HG03097 (cell line): ENCODE measurements around the gene ROCK2.

Experiments used
- ATAC-seq: cut with Tn5 transposase; IDR thresholded peaks from one replicate; pipeline ENCODE4 v1.9.1; 2021; ENCODE audit not compliant: unreplicated experiment, low FRiP score

ROCK2 gene

DNA sequence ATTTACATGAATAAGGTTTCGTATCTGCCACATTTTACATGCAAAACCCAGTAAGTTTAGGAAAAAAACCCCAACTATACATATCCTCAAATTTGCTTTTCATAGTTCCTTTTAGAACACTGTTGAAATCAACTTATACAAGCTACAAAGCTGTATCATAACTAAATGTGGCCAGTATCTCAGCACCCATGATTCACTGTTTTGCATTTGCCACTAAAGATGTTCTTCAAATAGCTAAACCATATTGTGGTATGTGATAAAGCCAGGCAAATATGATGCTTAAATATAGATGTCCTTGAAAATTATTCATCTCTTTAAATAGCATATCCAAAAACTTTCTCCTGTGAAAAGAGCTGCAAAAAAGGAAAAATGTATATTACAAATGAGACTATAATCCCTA lies 29.9 kb downstream of the ROCK2 start:
- ATAC-seq: no peak

DNA sequence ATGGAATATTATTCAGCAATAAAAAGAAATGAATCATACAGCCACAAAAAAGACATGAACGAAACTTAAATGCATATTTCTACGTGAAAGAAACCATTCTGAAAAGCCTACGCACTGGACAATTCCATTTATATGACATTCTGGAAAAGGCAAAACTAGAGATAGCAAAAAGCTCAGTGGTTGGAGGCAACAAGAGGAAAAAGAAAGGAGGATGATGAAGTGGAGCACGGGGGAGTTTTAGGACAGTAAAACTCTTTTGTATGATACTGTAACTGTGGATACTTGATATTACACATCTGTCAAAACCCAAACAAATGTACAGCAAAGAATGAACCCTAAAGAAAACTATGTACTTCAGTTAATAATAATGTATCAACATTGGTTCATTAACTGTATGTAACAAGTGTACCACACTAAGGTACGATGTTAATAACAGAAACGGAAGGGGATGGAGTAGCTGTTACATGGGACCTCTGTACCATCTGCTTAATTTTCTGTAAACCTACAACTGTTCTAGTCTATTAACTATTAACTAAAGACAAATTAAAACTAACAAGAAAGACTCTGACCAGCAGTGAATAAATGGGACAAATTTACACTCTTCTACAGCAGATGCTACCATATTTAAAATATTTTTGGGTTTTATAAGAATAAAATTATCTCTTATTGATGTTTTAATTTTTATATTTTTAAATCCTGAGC lies 31.5 kb downstream of the ROCK2 start:
- no peak for ATAC-seq

DNA sequence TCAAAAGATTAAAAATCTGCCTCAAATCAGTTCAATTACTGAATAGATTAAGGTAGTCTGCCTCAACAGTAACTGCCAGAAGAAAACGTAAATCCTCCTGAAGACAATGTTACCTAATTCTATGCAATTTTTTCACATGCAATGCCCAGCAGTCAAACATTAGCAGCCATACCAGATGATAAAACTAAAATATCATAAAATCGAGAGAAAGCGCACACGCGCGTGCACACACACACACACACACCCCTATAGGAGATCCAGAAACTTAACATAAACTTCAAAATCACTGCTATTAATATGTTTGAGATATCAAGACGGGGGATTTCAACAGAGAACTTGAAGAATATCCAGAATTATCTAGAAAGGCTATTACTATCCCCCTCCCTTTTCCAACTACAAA lies 32.9 kb downstream of the ROCK2 start:
- ATAC-seq: no peak

DNA sequence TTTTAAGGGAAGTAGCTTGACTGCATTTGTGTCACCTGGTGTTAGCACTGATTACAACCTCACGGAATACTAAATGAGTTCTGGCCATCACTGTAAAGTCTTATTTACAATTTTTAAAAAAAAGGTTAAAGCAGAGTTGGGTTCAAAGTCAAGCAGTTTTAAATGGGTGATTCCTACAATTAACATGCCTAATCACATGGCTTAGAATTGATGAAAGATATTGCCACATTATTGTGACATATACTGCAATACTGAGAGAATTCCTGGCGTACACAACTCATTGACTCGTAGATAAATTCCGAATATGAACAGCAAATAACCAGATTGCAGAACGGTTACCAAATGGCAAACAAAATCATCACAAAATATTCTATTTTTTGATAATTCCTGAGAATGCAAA lies 34.2 kb downstream of the ROCK2 start:
- no peak for ATAC-seq

DNA sequence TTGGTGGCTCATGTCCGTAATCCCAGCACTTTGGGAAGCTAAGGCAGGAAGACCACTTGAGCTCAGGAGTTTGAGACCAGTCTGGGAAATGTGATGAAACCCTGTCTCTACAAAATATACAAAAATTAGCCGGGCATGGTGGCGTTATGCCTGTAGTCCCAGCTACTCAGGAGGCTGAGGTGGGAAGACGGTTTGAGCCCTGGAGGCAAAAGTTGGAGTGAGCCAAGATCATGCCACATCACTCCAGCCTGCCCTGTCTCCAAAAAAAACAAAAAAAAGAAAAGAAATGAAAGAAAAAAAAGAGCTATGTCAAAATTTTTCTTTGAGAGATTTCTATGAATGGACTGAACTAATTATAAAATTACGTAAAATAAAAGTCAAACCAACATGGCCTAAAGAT lies 34.7 kb downstream of the ROCK2 start:
- ATAC-seq: no peak

DNA sequence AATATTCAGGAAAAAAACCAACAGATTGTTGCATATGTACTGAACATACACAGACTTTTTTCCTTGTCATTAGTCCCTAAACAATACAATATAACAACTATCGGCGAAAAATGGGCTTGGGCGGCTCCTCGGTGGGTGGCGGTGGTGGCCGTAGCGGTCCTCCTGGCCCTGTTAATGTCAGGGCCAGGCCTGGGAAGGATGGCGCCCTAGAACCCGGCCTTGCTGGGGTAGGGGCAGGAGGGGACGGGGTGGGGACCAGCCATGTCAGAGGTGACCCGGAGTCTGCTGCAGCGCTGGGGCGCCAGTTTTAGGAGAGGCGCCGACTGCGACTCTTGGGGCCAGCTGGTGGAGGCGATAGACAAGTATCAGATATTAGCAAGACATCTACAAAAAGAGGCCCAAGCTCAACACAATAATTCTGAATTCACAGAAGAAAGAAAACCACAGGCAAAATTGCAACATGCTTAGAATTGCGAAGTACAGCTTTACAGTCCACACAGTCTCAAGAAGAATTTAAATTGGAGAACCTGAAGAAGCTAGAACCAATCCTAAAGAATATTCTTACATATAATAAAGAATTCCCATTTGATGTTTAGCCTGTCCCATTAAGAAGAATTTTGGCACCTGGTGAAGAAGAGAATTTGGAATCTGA lies 36.5 kb downstream of the ROCK2 start:
- no peak for ATAC-seq

DNA sequence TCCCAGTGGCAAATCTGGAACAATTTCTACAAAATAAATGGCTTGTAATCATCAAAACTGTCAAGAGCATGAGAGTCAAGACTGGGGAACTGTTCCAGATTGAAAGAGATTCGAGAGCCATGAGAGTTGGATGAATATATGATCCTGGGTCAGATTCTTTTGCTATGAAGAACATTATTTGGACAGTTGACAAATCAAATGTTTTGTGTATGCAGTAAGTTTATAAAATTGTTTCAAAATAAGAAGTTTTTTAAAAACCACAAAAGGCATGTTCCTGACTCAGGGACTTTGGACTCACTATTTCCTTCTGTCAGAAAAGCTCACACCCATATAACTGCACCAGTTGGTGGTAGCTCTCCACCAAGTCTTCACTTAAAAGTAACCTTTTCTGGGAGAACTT lies 38.5 kb downstream of the ROCK2 start:
- no peak for ATAC-seq

DNA sequence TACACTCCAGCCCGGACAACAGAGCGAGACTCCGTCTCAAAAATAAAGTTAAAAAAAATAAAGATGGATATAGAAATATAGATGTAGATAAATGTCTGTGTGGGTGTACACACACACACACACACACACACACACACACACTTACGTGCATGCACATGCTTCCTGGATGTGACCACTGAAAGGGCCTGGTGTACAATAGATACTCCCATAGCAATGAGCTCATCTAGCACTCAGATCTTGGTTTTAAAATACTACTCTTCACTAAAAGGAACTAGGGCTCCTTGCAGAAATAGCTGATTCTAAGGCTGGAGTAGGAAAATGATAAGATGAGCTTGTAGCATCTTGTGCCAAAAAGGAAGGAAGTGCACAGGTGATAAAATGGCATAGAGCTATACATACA lies 39.1 kb downstream of the ROCK2 start:
- ATAC-seq: no peak

DNA sequence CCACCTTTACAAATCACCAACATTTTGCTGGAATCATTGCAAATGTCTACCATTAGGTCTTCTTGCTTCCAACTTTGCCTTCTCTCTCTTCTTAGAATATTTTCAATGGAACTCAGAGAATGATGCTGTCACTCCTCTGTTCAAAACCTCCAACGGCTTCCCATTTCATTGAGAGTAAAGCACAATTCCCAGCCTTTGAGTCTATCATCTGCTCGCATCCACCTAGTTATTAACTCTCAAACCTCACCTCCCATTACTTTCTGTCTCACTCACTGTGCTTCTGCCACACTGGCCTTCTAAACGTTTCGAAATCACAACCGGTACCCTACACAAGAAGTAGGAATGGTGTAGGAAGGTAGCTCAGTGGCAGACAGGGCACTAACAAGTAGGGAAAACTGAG lies 40.0 kb downstream of the ROCK2 start:
- no peak for ATAC-seq

DNA sequence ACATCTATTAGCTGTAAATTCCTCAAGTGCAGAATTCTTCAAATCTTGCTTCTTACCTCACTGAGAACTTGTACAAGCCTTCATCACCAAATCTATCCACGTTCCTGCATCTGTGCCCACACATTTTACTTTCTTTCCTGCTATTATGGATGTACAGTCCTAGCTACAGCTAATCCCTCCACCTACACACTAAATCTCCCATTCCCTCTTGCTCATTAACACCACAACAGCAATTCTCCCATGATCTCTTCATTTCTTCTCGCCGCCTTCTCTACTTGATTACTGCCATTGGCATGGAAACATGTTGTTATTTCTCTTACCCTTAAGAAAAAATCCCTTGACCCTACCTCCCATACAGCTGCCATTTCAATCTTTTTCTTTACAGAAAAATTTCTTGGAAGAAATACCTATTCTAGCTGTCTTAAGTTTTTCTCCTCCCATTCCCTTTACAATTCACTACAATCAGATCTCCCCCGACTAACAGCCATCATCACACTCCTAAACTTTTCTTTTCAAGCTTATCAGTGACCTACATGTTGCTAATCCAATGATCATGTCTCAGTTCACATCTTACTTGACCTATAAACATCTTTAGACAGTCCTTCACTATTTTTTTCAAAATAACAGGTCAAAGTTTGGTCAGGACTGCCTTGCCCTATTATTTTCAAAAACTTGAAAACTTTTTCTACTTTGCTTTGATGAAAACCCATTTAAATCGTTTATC lies 41.0 kb downstream of the ROCK2 start:
- no peak for ATAC-seq

DNA sequence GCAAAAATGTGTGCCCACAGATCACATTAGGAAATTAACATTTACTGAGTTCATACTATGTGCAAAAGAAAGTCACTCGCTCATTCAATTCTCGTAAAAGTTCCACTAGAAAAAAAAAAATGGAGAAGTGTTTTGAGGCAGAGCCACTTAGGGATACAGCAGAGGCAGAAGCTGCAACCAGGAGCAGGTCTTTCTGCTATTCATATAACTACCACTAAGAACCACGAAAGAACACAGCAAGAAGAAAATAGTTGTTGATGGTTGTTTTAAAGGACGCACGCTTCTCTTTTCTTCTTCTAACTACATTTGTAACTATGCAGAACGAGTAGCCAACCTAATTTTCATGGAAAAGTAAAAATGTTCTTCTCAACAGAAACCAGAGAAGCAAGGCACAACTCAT lies 45.0 kb downstream of the ROCK2 start:
- ATAC-seq: no peak

DNA sequence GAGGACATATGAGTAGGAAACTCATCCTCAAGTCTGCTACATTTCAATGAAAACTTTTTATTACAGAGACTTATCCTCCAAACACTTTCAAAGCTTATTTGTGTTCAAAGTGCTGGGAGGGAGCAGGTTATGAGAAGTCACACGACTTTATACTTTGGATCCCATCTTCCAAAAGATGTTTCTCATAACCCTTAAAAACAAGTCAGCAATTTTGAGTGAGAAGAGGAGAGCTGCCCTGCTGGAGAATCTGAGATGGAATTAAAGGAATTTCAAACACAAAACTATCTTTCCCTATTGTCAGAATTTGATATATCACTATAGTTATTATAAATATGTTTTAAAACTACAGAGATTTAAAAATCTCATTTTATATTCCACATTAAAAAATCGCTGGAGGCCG lies 45.8 kb downstream of the ROCK2 start:
- no peak for ATAC-seq

DNA sequence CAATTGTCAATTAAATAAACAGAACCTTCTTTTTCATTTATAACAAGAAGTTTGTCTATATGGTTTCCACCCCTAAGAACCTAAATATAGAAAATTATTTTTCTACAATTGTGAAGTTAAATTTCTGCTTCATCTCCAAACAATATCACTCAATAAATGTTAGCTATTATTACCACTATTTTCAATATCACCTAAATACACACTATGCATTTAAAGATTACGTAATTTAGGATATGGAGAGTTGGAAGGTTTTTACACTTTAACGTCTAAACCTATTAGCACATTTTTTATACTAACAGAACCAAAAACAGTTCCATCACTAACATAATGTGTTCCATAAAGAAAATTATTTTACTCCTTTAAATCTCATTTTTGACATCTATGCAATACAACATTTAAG lies 48.0 kb downstream of the ROCK2 start:
- ATAC-seq: no peak

DNA sequence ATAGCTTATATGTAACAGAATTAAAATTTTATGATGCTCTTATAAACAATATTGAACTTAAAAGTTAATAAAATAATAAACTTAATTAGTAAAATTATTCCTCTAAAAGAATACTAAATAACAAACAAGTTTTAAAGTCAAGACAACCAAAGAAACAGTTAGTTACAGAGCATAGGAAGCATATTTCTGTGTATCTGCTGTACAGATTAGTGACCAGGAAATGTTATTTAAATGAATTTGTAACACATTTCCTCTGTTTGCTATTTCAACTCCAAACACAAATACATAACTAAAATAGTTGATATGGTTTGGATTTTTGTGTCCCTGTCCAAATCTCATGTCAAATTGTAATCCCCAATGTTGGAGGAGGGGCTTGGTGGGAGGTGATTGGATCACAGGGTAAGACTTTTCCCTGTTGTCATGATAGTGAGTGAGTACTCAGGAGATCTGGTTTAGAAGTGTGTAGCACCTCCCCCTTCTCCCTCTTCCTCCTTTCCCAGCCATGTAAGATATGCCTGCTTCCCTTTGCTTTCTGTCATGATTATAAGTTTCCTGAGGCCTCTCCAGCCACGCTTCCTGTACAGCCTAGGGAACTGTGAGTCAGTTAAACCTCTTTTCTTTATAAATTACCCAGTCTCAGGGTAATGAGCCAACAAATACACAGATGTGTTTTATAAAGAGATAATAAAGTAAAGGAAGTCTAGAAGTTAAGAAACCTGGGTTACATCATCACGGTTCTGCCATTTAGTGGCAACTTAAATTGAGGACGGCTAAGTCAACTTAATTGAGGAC lies 51.8 kb downstream of the ROCK2 start:
- no peak for ATAC-seq

DNA sequence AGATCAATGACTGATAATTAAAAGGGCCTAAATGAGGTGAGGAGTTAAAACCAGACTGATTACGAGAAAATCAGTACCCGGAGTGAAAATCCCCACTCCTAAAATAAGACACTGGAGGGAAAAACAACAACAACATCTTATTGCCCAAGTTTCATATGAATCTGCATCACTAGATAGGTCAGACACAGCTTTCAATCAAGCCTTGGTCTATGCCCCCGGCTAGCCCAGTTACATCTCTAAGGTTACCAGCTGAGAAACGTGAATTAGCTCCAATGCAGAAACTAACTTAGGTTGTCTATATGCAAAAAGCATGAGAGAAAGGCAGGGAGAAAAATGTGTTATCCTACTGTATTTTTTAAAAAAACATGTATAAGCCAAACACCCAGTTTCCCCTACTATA lies 53.7 kb downstream of the ROCK2 start:
- ATAC-seq: no peak

DNA sequence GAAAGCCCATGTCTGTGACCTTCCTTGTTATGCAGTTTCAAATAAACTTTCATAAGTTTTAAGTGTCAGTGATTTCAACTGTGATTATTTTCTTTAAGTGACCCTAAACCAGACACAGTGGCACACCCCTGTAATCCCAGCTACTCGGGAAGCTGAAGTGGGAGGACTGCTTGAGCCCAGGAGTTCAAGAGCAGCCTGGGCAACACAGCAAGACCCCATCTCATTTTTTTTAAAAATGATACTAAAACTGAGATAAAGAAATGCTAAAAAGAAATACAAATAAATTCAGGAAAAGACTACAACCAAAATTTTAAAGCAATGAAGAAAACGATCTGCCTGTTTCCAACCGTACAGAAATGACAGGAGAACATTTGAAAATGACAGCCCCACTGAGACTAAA lies 54.2 kb downstream of the ROCK2 start:
- ATAC-seq: no peak

DNA sequence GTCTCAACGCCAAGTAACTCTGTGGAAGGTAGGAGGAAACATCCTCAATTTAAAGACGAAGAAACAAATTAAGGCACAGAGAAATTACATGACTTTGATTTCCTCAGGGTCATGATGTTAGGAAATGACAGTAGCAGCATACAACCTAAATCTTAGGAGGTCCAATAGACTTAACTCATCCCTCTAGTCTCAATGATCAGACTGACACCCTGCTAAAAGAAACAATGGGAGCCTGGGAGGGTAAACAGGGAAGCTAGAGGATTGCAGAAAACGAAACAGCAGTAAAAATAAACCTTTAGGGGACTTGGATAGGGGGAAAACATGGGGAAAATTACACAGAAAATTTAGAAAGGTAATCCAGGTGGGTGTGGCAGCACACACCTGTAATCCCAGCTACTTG lies 56.0 kb downstream of the ROCK2 start:
- no peak for ATAC-seq

DNA sequence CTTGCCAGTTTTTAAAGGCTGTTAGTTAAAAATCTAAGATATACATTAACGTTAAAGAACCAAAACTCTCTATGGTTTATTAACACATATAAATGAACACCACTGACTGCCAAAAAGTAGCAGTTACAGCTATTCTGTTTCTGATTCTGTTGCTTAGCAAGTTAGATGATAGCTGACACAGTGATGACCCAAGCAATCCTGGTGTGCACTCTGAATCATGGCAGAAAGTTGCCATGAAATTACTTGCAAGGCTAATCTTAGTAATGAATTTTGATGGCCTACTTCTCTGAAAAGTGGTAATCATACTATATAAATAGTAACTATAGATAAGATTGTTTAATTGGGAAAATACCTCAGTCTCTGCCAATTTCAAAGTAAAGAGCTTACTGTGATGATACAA lies 57.7 kb downstream of the ROCK2 start:
- no peak for ATAC-seq

DNA sequence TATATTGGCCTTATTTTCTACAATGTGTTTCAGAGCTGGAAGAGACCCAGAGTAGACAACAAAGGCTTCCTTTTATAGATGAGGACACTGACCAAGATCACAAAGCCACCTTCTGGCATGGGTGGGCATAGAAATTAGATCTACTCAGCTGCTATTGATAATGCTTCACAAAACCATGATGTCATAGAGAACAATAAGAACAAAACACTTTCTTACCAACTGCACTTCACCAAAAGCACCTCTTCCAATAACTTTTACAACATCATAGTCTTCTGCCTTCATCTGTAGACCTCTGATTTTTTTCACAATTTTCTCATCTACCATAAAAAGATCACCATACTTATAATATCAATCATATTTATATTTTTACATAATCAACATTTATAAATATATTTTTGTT lies 58.1 kb downstream of the ROCK2 start:
- no peak for ATAC-seq

DNA sequence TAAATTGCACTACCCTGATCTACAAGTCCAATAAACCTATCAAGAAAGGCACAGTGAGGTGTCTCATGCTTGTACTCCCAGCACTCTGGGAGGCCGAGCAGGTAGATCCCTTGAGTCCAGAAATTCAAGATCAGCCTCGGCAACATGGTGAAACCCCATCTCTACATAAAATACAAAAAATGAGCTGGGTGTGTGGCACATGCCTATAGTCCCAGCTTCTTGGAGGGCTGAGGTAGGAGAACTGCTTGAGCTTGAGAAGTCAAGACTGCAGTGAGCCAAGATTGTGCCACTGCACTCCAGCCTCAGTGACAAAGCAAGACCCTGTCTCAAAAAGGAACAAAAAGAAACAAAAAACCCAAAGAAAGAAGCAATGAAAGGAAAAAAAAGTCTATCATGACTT lies 58.9 kb downstream of the ROCK2 start:
- no peak for ATAC-seq

DNA sequence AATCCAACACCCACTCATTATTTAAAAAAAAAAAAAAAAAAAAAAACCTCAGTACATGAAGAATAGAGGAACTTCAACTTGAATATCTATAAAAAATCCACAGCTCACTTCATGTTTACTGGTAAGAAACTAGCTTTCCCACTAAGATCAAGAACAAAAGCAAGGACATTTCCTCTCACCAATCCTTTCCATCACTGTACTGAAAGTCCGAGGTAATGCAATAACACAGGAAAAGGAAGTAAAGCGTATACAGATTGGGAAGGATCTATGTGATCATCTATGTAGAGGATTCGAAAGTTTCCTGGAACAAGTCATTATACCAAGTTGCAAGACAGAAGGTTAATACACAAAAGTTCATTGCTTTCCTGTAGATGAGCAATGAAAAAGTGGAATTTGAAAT lies 63.2 kb downstream of the ROCK2 start:
- no peak for ATAC-seq
